ENCODE data around the gene PADI3. TPM values are rescaled to one million over a fixed set of nuclear protein-coding genes. Genes with fewer than 3 reads are reported as not detected.

PADI3 gene
- total RNA-seq, 4 donors from 2014 or later: 0.23 to 2.1 TPM; not detected in 2

GRCh38 chr1:17208546-17208945 lies 40.4 kb upstream of the PADI3 start:
- H3K4me3 ChIP-seq (ENCODE audit: low read depth, poor library complexity, severe bottlenecking): no peak overlapping the region

GRCh38 chr1:17209430-17209829 lies 39.5 kb upstream of the PADI3 start:
- WGBS, 2 donors: 63 to 75% methylated on average over 5 of the region's 5 CpGs
- DNase-seq (ENCODE audit: low spot score in 2 of 2): no peak
- H3K4me3 ChIP-seq (ENCODE audit: low read depth, poor library complexity, severe bottlenecking): no peak overlapping the region
- intact Hi-C loops (cut with DNase I; ENCODE audit: low total_unique reads): no loop called here
- no peak for TF ChIP-seq POLR2A (IDR thresholded peaks at IDR 0.05)
- no peak for TF ChIP-seq CTCF (IDR thresholded peaks at IDR 0.05)

More at GRCh38 chr1:17208546-17208945, 40.4 kb upstream of the PADI3 start:
- 72 to 96% methylated on average over 3 of the region's 3 CpGs for WGBS, 2 donors
- TF ChIP-seq POLR2A (IDR thresholded peaks at IDR 0.05) (no peak), CTCF (IDR thresholded peaks at IDR 0.05) (no peak)
- DNase-seq (ENCODE audit: low spot score in 2 of 2): no peak
- intact Hi-C loops (cut with DNase I; ENCODE audit: low total_unique reads): no loop called here

- 90 to 95% methylated on average over 8 of the region's 8 CpGs for WGBS, 2 donors
- TF ChIP-seq POLR2A (IDR thresholded peaks at IDR 0.05): no peak
- no peak for TF ChIP-seq CTCF (IDR thresholded peaks at IDR 0.05)
- H3K4me3 ChIP-seq (ENCODE audit: low read depth, poor library complexity, severe bottlenecking): no peak overlapping the region
- DNase-seq (ENCODE audit: low spot score in 2 of 2): no peak
- intact Hi-C loops (cut with DNase I; ENCODE audit: low total_unique reads): no loop called here
Measured at GRCh38 chr1:17210176-17210575, 38.7 kb upstream of the PADI3 start.

- H3K4me3 ChIP-seq (ENCODE audit: low read depth, poor library complexity, severe bottlenecking): no peak overlapping the region
- TF ChIP-seq POLR2A (IDR thresholded peaks at IDR 0.05) (no peak), CTCF (IDR thresholded peaks at IDR 0.05) (no peak)
- DNase-seq (ENCODE audit: low spot score in 2 of 2): no peak
- 93 to 97% methylated on average over 5 of the region's 5 CpGs for WGBS, 2 donors
- intact Hi-C loops (cut with DNase I; ENCODE audit: low total_unique reads): no loop called here
Measured at GRCh38 chr1:17211377-17211776, 37.5 kb upstream of the PADI3 start.

- 52 to 58% methylated on average over 6 of the region's 10 CpGs for WGBS, 2 donors
- TF ChIP-seq POLR2A (IDR thresholded peaks at IDR 0.05): no peak
- no peak for TF ChIP-seq CTCF (IDR thresholded peaks at IDR 0.05)
- intact Hi-C loops (cut with DNase I; ENCODE audit: low total_unique reads): no loop called here
- H3K4me3 ChIP-seq (ENCODE audit: low read depth, poor library complexity, severe bottlenecking): no peak overlapping the region
- no peak for DNase-seq (ENCODE audit: low spot score in 2 of 2)
Measured at GRCh38 chr1:17212009-17212408, 36.9 kb upstream of the PADI3 start.

GRCh38 chr1:17212487-17213121 lies 36.3 kb upstream of the PADI3 start:
- no peak for DNase-seq (ENCODE audit: low spot score in 2 of 2)

More at GRCh38 chr1:17212487-17213121, 36.3 kb upstream of the PADI3 start:
- TF ChIP-seq POLR2A (IDR thresholded peaks at IDR 0.05) (no peak), CTCF (IDR thresholded peaks at IDR 0.05) (no peak)
- no peak overlapping the region for H3K4me3 ChIP-seq (ENCODE audit: low read depth, poor library complexity, severe bottlenecking)
- WGBS, 2 donors: 38 to 48% methylated on average over 13 of the region's 13 CpGs
- intact Hi-C loops (cut with DNase I; ENCODE audit: low total_unique reads): no loop called here
